Left renal cortex interstitium (tissue), 4 donors: ENCODE data around the gene OPCML. TPM values are rescaled to one million over a fixed set of nuclear protein-coding genes. Genes with fewer than 3 reads are reported as not detected.

Experiments used
- DNase-seq, 4 donors: peaks; one replicate each; pipeline ENCODE4 v3.0.0-alpha.2; 2013; ENCODE audit warnings: low read depth in 4 of 4, low spot score in 2 of 4, missing footprints in 1 of 4
- polyA plus RNA-seq, 4 donors: library from polyadenylated mRNA; unstranded; fragments of 120-200 nt; gene quantifications; one replicate each; pipeline ENCODE4 v1.2.1, GENCODE V29; 2013; ENCODE audit not compliant: insufficient read length in 4 of 4

The OPCML gene
- polyA plus RNA-seq, 4 donors = 12.3 to 15.7 (median 14.3) TPM

GRCh38 chr11:132718711-132719671, 813.3 kb downstream of the OPCML start:
- DNase-seq = no peak

DNA sequence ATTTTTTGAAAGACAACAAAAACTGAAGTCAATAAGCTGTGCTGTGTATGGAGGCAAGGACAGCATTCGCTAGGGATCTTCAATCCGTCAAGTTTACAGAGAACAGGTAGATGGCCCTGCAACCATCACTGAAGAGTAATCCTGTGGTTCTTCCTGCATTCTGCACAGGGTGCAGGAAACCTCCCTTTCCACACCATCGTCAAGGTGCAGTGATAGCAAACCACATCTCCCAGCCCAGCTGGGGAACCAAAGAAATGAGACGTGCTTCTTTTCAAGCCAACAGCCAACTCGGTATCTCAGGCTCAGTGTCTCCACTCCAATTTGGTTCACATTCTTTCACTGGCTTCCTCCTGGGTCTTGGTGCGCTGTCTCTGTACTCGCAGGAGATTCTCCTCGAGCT, 814.5 kb downstream of the OPCML start:
- no peak for DNase-seq

DNA sequence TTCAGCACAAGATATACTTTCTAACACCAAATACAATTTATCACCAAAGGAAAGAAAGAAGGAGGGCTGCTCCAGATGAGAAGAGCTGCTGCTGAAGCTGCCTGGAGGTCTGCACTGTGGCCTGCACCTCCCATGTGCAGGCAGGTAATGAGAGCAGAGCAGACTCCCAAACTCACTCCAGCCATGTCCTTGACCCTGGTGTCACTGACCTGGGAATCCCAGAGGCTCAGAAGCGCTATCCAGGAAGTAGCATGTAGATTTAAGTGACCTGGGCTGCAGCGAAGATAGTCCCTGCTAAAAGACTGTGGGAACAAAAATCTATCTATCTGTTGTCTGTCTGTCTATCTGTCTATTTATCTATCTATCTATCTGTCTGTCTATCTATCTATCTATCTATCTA, 816.3 kb downstream of the OPCML start:
- DNase-seq = no peak

GRCh38 chr11:132714859-132715440, 817.4 kb downstream of the OPCML start:
- DNase-seq = no peak

- DNase-seq = no peak
Measured at GRCh38 chr11:132712466-132712865, 819.8 kb downstream of the OPCML start.

- DNase-seq = peak in 1 of 4 donors; percentile 31
Measured at GRCh38 chr11:132704781-132705375, 827.4 kb downstream of the OPCML start.

DNA sequence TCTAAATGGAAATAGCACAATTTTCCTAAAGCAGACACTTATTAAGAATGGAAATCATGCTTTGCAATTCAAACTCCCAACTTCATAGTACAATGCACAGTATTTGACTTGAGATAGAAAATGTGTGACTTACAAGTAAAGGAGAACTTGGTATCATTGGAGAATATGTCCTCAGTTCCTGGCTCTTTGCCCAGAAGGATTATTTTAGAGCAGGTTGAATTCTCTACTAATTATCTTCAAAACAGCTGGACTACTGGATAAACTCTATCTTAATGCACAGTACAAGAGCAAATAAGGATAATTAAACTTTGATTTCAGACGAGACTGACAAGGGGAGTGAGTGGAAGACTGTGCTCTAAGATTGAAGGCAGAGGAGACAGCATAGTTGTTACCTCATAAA, 839.4 kb downstream of the OPCML start:
- no peak for DNase-seq

DNA sequence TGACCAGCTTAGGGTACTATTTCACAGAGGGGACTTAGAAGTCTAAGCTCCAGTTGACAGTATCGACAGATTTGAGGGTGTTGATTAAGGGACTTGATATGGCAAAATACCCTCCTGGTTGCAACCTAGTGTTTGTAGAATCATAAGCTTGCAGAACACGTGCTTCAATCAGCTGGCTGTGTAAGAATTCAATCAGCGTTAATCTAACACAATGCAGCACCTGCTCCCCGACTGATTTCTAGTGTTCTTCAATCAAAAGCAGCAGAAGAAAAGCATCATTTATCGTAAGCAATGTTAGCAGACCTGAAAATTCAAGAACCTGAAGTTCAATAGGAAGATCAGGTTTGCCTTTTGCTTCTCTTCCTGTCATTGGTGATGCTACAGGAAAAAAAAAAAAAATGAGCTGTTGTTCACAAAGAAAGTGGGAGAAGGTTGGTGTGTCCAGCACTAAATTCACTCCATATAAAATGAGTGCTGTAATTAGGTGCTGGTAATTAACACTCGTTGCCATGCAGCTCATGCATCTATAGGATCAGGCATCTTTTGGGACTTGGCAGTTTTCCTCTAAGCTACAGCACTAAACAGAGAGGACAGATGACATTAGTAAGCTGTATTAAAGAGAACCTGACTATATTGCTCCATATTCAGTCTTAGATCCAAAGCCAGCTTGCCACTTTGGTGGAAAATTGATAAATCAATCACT, 840.3 kb downstream of the OPCML start:
- DNase-seq = no peak

GRCh38 chr11:132686886-132687285, 845.4 kb downstream of the OPCML start:
- DNase-seq = no peak

- DNase-seq = no peak
Measured at GRCh38 chr11:132685174-132685611, 847.1 kb downstream of the OPCML start.

DNA sequence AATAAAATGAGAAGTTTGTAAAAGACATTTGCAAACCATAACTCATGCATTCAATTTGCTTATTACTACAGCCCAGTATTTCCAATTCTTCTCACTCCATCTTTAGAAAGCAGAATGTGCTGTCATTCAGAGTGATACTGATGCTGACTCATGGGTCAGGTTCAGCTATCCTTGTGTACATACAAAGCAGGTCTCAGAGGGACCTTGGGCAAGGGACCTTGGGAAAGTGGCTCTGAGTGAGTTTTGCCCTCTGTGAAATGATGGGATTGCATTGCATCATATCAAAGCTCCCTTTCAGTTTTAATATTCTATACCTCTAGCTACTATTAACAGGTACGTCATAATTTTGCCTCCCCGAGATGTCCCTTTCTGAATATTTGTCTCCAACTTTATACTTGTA, 848.7 kb downstream of the OPCML start:
- DNase-seq = no peak

DNA sequence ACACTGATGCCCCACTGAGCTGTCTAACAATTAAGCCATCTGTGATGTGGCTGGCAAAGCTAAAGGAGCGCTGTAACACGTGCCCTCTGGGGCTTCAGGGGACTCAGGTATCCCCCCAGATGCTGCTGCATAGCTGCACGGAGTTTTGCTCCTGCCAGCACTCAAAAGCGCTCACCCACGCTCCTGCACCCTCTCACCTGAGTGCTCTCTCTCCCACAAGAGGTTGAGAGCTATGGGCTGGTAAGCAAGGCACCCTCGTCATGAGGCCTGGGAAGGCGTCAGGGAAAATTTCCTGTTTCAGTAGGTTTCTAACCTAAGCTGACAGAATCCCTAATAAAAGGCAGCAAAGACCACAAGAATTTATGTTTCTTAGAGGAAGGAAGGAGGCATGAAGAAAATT, 850.3 kb downstream of the OPCML start:
- DNase-seq = no peak

GRCh38 chr11:132680584-132680983, 851.7 kb downstream of the OPCML start:
- DNase-seq = no peak

DNA sequence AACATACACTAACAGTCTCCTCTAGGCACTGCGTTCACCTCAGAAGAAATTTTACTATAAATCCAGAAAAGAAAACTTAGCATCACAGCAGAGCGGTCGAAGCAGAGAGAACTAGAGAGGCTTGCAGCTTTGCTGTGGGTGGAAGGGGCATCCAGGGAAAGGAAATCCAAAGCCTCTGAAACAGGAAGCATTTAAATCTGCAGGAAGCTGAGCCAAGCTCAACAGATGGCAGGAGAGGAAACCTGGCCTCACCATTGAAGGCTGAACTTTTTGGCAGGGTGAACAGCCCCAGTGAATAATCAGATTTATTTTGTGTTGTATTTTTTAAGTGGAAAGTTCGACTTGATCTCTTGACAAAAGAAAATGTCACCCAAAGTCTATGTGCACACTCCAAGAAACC, 858.1 kb downstream of the OPCML start:
- no peak for DNase-seq

DNA sequence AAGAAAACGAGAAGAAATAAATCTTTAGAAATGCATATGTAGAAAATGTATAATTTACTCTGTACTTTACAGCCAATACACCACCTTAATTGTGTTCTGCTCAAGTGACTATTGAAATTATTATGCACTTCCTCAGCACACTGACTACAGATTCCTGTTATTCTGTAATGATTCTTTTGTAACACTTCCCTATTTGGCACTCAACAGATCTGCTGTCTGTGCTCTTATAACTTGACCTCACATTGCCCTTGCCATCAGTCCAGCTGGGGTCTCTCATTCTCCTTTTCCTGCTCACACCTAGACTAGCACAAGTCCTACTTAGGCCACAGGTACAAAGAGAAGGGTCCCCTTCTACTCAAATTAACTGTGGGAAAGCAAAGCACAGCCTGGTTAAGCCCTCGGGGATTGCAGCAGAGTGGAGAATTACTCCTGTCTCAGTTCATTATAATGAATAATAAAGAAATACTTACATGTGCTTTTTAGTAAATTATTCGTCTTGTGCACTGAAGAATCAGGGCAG, 860.4 kb downstream of the OPCML start:
- no peak for DNase-seq

GRCh38 chr11:132670921-132671675, 861.2 kb downstream of the OPCML start:
- no peak for DNase-seq

DNA sequence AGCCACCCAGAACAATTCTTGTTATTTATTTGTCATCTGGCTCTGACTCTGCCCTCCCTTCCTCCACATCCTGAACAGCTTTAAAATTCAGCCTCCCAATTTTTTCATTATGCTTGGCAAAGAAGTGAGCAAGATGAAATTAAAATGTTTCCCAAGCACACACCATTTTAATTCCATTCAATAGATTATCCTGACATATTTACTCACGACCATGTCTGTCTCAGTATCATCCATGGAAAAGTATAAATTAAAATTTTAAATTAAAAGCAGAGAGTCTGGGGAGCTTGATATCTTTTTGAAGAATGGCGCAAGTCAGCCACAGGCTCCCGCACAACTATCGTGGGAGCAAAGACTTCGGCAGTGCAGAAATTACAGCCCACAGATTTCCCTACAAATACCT, 862.4 kb downstream of the OPCML start:
- no peak for DNase-seq

GRCh38 chr11:132665205-132665604, 867.1 kb downstream of the OPCML start:
- DNase-seq = no peak

DNA sequence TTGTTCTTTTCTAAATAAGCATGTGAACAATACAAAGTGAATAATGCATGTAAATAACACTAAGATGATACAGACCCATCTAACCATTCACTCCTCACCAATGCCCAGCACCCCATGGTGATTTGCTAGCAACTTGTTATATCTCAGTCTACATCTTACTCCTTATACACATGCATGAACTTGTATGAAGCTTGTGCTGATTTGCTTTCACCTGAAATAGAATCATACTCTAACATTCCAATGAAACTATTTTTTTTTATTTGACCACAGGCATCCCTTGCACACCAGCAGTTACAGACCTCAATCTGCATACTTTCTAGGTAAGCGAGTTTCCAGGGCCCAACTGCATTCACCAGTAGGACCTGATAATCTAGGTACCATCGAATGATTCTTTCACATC, 873.6 kb downstream of the OPCML start:
- no peak for DNase-seq

DNA sequence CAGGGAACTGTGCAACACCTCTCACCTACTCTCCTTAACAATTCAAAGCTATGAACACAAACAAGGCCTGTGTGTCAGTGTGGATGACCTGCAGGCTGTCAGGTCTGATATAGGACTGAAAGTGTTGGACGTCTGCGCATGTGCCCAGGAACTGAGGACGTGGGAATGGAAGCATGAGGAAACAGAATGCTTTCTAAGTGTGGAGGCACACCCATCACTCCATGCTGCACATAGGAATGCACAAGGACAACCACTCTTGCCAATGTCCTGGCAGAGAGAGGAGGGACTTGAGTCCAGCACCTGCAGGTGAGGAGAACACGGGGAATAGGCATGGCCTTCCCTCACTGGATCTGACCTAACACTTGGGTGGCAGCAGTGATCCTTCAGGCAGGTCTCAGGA, 874.3 kb downstream of the OPCML start:
- DNase-seq = no peak
